PC-3 (cell line): Measurements from ENCODE around the gene KIAA1614. TPM values are rescaled to one million over a fixed set of nuclear protein-coding genes. Genes with fewer than 3 reads are reported as not detected.
"Not testable (repeated sequence)": the region's sequence is repeated elsewhere in the genome, so short reads cannot be mapped to it uniquely, and the experiment has no call there.

ENCODE experiments used
- ATAC-seq: fragments of 200-7000 bp; cut with Tn5 transposase; 2 replicates; pipeline ENCODE4 v1.9.1; 2020; ENCODE audit warnings: mild to moderate bottlenecking, moderate library complexity
- BruUV-seq: library from RNA; stranded (reverse); fragments of 400-500 nt; replicated peaks from 2 replicates; lab custom pipeline; 2021; lab: Mats Ljungman, UMichigan
- CTCF ChIA-PET: fragments of 300-600 bp; sonication (Branson Sonifier 250); formaldehyde crosslinking; loops from one replicate; lab custom pipeline; 2022; ENCODE audit warnings: antibody characterized with exemption; lab: Charles Lee
- POLR2A ChIA-PET: fragments of 300-600 bp; sonication (Branson Sonifier 250); formaldehyde crosslinking; loops from one replicate; lab custom pipeline; 2022; ENCODE audit warnings: antibody characterized with exemption; ENCODE audit not compliant: unreplicated experiment; lab: Charles Lee
- DNase-seq: peaks from one replicate; pipeline ENCODE4 v3.0.0-alpha.2; 2015
- H2AFZ ChIP-seq: fragments of 300-600 bp; sonication (generic); 2 replicates; pipeline ENCODE4 v1.6.0; 2016; ENCODE audit warnings: antibody characterized with exemption, low read length
- H3F3A ChIP-seq: fragments of 300-600 bp; sonication (generic); one replicate; pipeline ENCODE4 v1.6.0; 2017; ENCODE audit warnings: antibody characterized with exemption, low read length, control low read depth, mild to moderate bottlenecking; ENCODE audit not compliant: unreplicated experiment
- H3K27ac ChIP-seq: fragments of 300-600 bp; sonication (generic); 2 replicates; pipeline ENCODE4 v1.5.1; 2016; ENCODE audit warnings: mild to moderate bottlenecking, low read length
- H3K27me3 ChIP-seq: fragments of 300-600 bp; sonication (generic); 2 replicates; pipeline ENCODE4 v1.6.1; 2016; ENCODE audit warnings: low read length, mixed read lengths
- H3K36me3 ChIP-seq: fragments of 300-600 bp; sonication (generic); 2 replicates; pipeline ENCODE4 v1.6.1; 2016; ENCODE audit warnings: low read depth, mixed run types, low read length, mixed read lengths
- H3K4me1 ChIP-seq: fragments of 300-600 bp; sonication (generic); 2 replicates; pipeline ENCODE4 v1.5.1; 2016; ENCODE audit warnings: low read length; ENCODE audit not compliant: insufficient read depth
- H3K4me2 ChIP-seq: fragments of 300-600 bp; sonication (generic); 2 replicates; pipeline ENCODE4 v1.6.0; 2016; ENCODE audit warnings: low read length
- H3K4me3 ChIP-seq: fragments of 300-600 bp; sonication (generic); 2 replicates; pipeline ENCODE4 v1.5.1; 2016; ENCODE audit warnings: mild to moderate bottlenecking, low read length, mixed read lengths
- H3K79me2 ChIP-seq: fragments of 300-600 bp; sonication (generic); 2 replicates; pipeline ENCODE4 v1.6.1; 2017; ENCODE audit warnings: low read length, mixed read lengths
- H3K9ac ChIP-seq: fragments of 300-600 bp; sonication (generic); 2 replicates; pipeline ENCODE4 v1.6.0; 2016; ENCODE audit warnings: mild to moderate bottlenecking, low read length
- H3K9me2 ChIP-seq: fragments of 300-600 bp; sonication (generic); replicated peaks from 2 replicates; pipeline ENCODE4 v1.6.1; 2016; ENCODE audit warnings: mixed run types, low read length, mixed read lengths
- H3K9me3 ChIP-seq: fragments of 300-600 bp; sonication (generic); 2 replicates; pipeline ENCODE4 v1.6.1; 2016; ENCODE audit warnings: low read length, mixed read lengths
- H4K20me1 ChIP-seq: fragments of 300-600 bp; sonication (generic); 2 replicates; pipeline ENCODE4 v1.6.1; 2016; ENCODE audit warnings: low read length, mixed read lengths
- EZH2 ChIP-seq: fragments of 300-600 bp; sonication (generic); IDR thresholded peaks from one replicate; pipeline ENCODE4 v1.6.1; 2017; ENCODE audit warnings: antibody characterized with exemption, mild to moderate bottlenecking, low read length; ENCODE audit not compliant: unreplicated experiment
- EZH2phosphoT487 ChIP-seq: fragments of 300-600 bp; sonication (generic); IDR thresholded peaks from 2 replicates; pipeline ENCODE4 v1.6.1; 2018; ENCODE audit warnings: mild to moderate bottlenecking, antibody characterized with exemption, low read length, borderline replicate concordance
- intact Hi-C: fragments of 100-400 bp; cut with micrococcal nuclease; formaldehyde crosslinking; loops from 2 replicates; pipeline ENCODE4 v1.9.0; 2023
- total RNA-seq: library from RNA; depleted of rRNA; stranded (reverse); fragments of >200 nt; gene quantifications from 2 replicates; pipeline ENCODE4 v1.2.3, GENCODE V29; 2014
- TF ChIP-seq, protein P1 (sequence below): fragments of 300-600 bp; sonication (generic); conservative IDR thresholded peaks from 2 replicates; pipeline ENCODE4 v1.5.1; 2017; ENCODE audit warnings: antibody characterized with exemption, low read depth, mild to moderate bottlenecking, low read length

Gene KIAA1614
- total RNA-seq, 1 experiment from 2014 or later, result not detected

GRCh38 chr1:180956028-180956640 lies 43.4 kb downstream of the KIAA1614 start:
- CTCF ChIA-PET, result no interaction called here
- POLR2A ChIA-PET, result no interaction called here
- Histone ChIP-seq H3K4me1 (peaks cover 14% of the 10 kb centered on the region), H3K9ac (no peak overlapping the region), H3K4me3 (no peak overlapping the region), H3K27me3 (no peaks in the 10 kb centered on the region), H2AFZ (no peak overlapping the region), H4K20me1 (no peaks in the 10 kb centered on the region), H3K9me3 (no peaks in the 10 kb centered on the region), H3K27ac (no peak overlapping the region), H3F3A (no peaks in the 10 kb centered on the region), H3K79me2 (no peaks in the 10 kb centered on the region), H3K36me3 (0 out of 2 replicates have a peak, but pooled peaks cover 1% of the 10 kb centered on the region), H3K9me2 (no peaks in the 10 kb centered on the region), H3K4me2 (no peak overlapping the region)
- no peak for TF ChIP-seq EZH2phosphoT487
- TF ChIP-seq, protein P1, sequence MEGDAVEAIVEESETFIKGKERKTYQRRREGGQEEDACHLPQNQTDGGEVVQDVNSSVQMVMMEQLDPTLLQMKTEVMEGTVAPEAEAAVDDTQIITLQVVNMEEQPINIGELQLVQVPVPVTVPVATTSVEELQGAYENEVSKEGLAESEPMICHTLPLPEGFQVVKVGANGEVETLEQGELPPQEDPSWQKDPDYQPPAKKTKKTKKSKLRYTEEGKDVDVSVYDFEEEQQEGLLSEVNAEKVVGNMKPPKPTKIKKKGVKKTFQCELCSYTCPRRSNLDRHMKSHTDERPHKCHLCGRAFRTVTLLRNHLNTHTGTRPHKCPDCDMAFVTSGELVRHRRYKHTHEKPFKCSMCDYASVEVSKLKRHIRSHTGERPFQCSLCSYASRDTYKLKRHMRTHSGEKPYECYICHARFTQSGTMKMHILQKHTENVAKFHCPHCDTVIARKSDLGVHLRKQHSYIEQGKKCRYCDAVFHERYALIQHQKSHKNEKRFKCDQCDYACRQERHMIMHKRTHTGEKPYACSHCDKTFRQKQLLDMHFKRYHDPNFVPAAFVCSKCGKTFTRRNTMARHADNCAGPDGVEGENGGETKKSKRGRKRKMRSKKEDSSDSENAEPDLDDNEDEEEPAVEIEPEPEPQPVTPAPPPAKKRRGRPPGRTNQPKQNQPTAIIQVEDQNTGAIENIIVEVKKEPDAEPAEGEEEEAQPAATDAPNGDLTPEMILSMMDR, result no peak
- no peak for TF ChIP-seq EZH2
- DNase-seq (no peak), ATAC-seq (no peak)
- intact Hi-C loops, result loop anchor here (10.0 kb wide), 1 partner anchor 209 kb away; no protein-coding TSS in a partner anchor
- BruUV-seq, result no TSS peak

GRCh38 chr1:180959620-180960019 lies 46.9 kb downstream of the KIAA1614 start:
- DNase-seq, result not testable (repeated sequence)

DNA sequence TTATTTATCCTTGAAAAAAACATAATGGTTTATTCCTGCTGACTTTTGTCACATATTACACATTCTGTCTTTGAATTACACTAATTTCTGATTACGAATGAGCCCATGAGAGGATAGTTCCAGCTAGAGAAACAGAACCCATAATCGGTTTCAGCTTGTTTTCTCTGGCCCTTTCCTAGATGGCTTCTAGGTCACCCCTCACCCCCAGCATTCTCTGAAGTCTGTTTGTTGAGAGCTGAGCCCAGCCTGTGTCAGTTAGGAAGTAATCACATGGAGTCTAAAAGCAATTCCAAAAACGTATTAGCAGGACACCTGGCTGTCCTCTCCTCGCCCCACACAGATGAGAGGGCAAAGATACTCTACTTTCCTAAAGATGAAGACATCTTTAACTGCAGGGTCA lies 48.9 kb downstream of the KIAA1614 start:
- Histone ChIP-seq H3K9me2 (no peaks in the 10 kb centered on the region), H3K27me3 (no peaks in the 10 kb centered on the region), H3K4me2 (no peak overlapping the region), H3K4me3 (no peak overlapping the region), H3K9me3 (no peaks in the 10 kb centered on the region), H3K79me2 (no peaks in the 10 kb centered on the region), H3K4me1 (no peaks in the 10 kb centered on the region), H2AFZ (no peak overlapping the region), H3K36me3 (0 out of 2 replicates have a peak, but pooled peaks cover 3% of the 10 kb centered on the region), H3K27ac (no peak overlapping the region), H3F3A (no peaks in the 10 kb centered on the region), H4K20me1 (no peaks in the 10 kb centered on the region), H3K9ac (no peak overlapping the region)
- ATAC-seq (no peak), DNase-seq (no peak)
- TF ChIP-seq, protein P1, result no peak
- no peak for TF ChIP-seq EZH2
- no peak for TF ChIP-seq EZH2phosphoT487
- CTCF ChIA-PET, result no interaction called here
- intact Hi-C loops, result no loop called here
- BruUV-seq, result no TSS peak
- POLR2A ChIA-PET, result interaction anchor here (0.6 kb wide), 1 partner anchor 156 kb away, joined by 4 read pairs; no protein-coding TSS in a partner anchor

More at GRCh38 chr1:180959620-180960019, 46.9 kb downstream of the KIAA1614 start:
- H3K79me2 ChIP-seq, H3K4me1 ChIP-seq, BruUV-seq, H3K9ac ChIP-seq, H3K36me3 ChIP-seq, H3K27ac ChIP-seq, ATAC-seq, H3K9me3 ChIP-seq, H3K4me2 ChIP-seq, H3K9me2 ChIP-seq, H4K20me1 ChIP-seq, H3K27me3 ChIP-seq, H3K4me3 ChIP-seq, POLR2A ChIA-PET, CTCF ChIA-PET, H3F3A ChIP-seq, H2AFZ ChIP-seq: not testable (repeated sequence)
- intact Hi-C loops, result loop anchor here (10.0 kb wide), 1 partner anchor 205 kb away; no protein-coding TSS in a partner anchor
